ENCODE measurements around the gene ACP3.
"Not testable (repeated sequence)": the region's sequence is repeated elsewhere in the genome, so short reads cannot be mapped to it uniquely, and the experiment has no call there.

ACP3 gene

DNA sequence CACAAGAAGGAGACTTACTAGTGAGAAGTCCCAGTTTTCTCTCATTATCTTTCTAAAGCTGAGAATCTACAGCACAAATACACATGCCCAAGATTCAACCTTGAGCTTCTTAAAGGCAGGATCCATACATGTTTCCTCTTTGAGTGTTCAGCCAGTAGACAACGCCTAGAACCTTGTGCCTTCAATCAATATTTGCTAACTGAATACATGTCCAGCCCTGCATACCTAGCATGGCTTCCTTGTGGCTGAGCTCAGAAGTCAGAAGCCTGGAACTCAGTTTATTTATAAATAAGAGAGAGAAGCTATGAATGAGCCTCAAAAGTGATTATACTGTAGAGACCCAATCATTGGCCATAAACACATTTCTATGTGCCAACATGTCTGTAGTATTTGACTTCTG lies 43.5 kb downstream of the ACP3 start:
- H3K36me3 ChIP-seq (ENCODE audit: insufficient read depth, low read length): no peaks in the 10 kb centered on the region
- no peak overlapping the region for H2AFZ ChIP-seq (ENCODE audit: low read length, unreplicated experiment)
- no peak overlapping the region for H3K4me3 ChIP-seq (ENCODE audit: low read depth, low read length)
- no peaks in the 10 kb centered on the region for H3K4me1 ChIP-seq (ENCODE audit: control insufficient read depth, insufficient read depth, low read length, unreplicated experiment)
- H3K79me2 ChIP-seq (ENCODE audit: control insufficient read depth, insufficient read depth, low read length, unreplicated experiment): no peaks in the 10 kb centered on the region
- peaks cover 6% of the 10 kb centered on the region; the same call in 1 of the 2 replicates for H3K27me3 ChIP-seq (ENCODE audit: insufficient read depth, low read length)
- no peak overlapping the region for H3K27ac ChIP-seq (ENCODE audit: low read depth, low read length)

DNA sequence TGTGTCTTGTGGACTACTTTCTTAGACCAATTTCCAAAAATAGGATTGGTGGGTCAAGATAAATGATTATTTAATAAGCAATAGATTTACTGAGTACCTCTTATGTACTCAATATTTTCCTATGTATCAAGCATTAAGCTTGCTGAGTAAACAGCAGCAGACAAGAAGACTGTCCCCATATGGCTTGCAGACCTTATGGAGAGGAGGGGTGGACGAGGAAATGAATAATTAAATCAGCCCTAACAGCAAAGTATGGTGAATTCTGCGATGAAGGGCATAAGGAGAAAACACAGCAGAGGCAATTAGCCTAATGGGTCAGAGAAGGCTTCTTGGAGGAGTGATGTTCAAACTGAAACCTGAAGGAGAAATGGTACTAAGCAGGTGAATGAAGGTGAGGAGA lies 45.1 kb downstream of the ACP3 start:
- H3K27me3 ChIP-seq (ENCODE audit: insufficient read depth, low read length): peaks cover 13% of the 10 kb centered on the region; the same call in 1 of the 2 replicates
- no peaks in the 10 kb centered on the region for H3K4me1 ChIP-seq (ENCODE audit: control insufficient read depth, insufficient read depth, low read length, unreplicated experiment)
- H3K27ac ChIP-seq (ENCODE audit: low read depth, low read length): no peak overlapping the region
- no peaks in the 10 kb centered on the region for H3K79me2 ChIP-seq (ENCODE audit: control insufficient read depth, insufficient read depth, low read length, unreplicated experiment)
- H3K36me3 ChIP-seq (ENCODE audit: insufficient read depth, low read length): no peaks in the 10 kb centered on the region
- no peak overlapping the region for H2AFZ ChIP-seq (ENCODE audit: low read length, unreplicated experiment)
- H3K4me3 ChIP-seq (ENCODE audit: low read depth, low read length): no peak overlapping the region

DNA sequence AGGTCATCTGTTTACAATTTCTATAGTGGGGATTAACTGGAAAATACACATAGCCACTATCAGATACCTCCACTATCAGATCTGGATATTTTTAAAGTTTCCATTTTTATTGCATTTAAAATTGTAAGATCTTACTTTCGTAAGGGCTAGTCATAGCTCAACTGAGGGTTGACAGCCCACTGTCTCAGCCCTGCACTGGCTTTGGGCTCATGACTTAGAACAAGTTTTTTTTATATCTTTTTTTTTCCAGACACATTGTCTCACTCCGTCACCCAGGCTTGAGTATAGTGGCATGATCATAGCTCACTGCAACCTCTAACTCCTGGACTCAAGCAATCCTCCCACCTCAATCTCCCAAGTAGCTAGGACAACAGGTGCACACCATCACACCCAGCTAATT lies 51.3 kb downstream of the ACP3 start:
- H3K36me3 ChIP-seq (ENCODE audit: insufficient read depth, low read length): no peaks in the 10 kb centered on the region
- H3K27ac ChIP-seq (ENCODE audit: low read depth, low read length): no peak overlapping the region
- H3K4me3 ChIP-seq (ENCODE audit: low read depth, low read length): no peak overlapping the region
- no peak overlapping the region for H2AFZ ChIP-seq (ENCODE audit: low read length, unreplicated experiment)
- H3K79me2 ChIP-seq (ENCODE audit: control insufficient read depth, insufficient read depth, low read length, unreplicated experiment): no peaks in the 10 kb centered on the region
- peaks cover 13% of the 10 kb centered on the region; the same call in 1 of the 2 replicates for H3K27me3 ChIP-seq (ENCODE audit: insufficient read depth, low read length)
- no peaks in the 10 kb centered on the region for H3K4me1 ChIP-seq (ENCODE audit: control insufficient read depth, insufficient read depth, low read length, unreplicated experiment)

DNA sequence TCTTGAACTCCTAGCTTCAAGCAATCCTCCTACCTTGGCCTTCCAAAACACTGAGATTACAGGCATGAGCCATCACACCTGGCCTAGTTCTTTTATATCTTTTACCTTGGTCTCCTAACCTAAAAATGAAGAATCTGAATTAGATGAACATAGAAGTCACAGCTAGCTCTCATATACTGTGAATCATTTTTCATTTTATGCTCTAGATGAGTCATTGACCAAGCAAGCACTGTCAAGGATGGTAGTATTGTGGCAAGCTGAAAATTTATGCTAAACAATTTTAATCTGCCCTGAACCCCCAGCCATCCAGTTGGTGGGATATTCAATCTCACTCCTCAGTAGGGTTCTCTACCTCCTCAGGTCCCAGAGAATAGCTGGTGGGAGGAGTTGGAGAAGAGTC lies 51.8 kb downstream of the ACP3 start:
- no peaks in the 10 kb centered on the region for H3K36me3 ChIP-seq (ENCODE audit: insufficient read depth, low read length)
- peaks cover 13% of the 10 kb centered on the region; the same call in 1 of the 2 replicates for H3K27me3 ChIP-seq (ENCODE audit: insufficient read depth, low read length)
- no peak overlapping the region for H2AFZ ChIP-seq (ENCODE audit: low read length, unreplicated experiment)
- no peaks in the 10 kb centered on the region for H3K4me1 ChIP-seq (ENCODE audit: control insufficient read depth, insufficient read depth, low read length, unreplicated experiment)
- H3K4me3 ChIP-seq (ENCODE audit: low read depth, low read length): no peak overlapping the region
- no peak overlapping the region for H3K27ac ChIP-seq (ENCODE audit: low read depth, low read length)
- H3K79me2 ChIP-seq (ENCODE audit: control insufficient read depth, insufficient read depth, low read length, unreplicated experiment): no peaks in the 10 kb centered on the region

DNA sequence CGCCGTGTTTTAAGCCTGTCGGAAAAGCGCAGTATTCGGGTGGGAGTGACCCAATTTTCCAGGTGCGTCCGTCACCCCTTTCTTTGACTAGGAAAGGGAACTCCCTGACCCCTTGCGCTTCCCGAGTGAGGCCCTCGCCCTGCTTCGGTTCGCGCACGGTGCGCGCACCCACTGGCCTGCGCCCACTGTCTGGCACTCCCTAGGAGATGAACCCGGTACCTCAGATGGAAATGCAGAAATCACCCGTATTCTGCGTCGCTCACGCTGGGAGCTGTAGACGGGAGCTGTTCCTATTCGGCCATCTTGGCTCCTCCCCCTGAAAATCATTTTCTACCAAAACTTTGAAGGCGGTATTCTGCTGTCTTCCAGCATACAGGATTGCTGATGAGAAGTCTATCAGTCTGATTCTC lies 59.7 kb downstream of the ACP3 start:
- not testable (repeated sequence) for H3K79me2 ChIP-seq (ENCODE audit: control insufficient read depth, insufficient read depth, low read length, unreplicated experiment); H3K36me3 ChIP-seq (ENCODE audit: insufficient read depth, low read length); H3K4me1 ChIP-seq (ENCODE audit: control insufficient read depth, insufficient read depth, low read length, unreplicated experiment); H2AFZ ChIP-seq (ENCODE audit: low read length, unreplicated experiment); H3K27ac ChIP-seq (ENCODE audit: low read depth, low read length); H3K4me3 ChIP-seq (ENCODE audit: low read depth, low read length)
- peaks cover 25% of the 10 kb centered on the region for H3K27me3 ChIP-seq (ENCODE audit: insufficient read depth, low read length)

DNA sequence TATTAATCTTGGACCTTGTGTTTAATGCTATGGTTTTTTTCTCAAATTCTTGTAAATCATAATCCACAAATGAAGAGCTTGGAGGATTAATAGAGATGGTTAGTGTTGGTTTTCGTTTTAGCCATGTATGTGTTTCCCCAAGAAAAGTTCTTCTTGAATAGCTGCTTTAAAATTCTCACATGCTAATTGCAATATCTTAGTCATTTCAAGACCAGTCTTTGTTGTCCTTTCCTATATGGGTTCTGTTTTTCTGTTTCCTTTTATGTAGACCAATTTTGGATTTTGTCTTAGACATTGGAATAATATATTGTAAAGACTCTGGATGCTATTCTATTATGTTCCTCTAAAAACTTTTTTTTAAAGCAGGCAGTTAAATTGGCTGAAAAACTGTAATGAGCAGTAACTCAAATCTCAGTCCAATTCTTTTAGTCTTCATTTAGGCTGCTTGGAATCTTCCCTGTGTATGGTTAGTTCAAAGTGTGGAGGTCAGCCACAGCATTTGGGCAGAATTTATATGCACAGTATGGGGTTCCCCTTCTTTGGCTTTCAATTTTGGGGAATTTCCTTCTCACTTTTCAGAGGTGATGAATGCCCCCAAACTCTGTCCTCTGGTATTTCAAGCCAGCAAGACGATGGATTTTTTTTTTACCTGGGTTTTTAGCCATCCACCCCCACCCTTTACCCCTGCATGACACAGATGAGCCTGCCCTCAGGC lies 61.0 kb downstream of the ACP3 start:
- peaks cover 29% of the 10 kb centered on the region for H3K27me3 ChIP-seq (ENCODE audit: insufficient read depth, low read length)
- H3K4me1 ChIP-seq (ENCODE audit: control insufficient read depth, insufficient read depth, low read length, unreplicated experiment): no peaks in the 10 kb centered on the region
- H3K36me3 ChIP-seq (ENCODE audit: insufficient read depth, low read length): no peaks in the 10 kb centered on the region
- H3K4me3 ChIP-seq (ENCODE audit: low read depth, low read length): no peak overlapping the region
- no peak overlapping the region for H2AFZ ChIP-seq (ENCODE audit: low read length, unreplicated experiment)
- H3K79me2 ChIP-seq (ENCODE audit: control insufficient read depth, insufficient read depth, low read length, unreplicated experiment): no peaks in the 10 kb centered on the region
- H3K27ac ChIP-seq (ENCODE audit: low read depth, low read length): no peak overlapping the region

DNA sequence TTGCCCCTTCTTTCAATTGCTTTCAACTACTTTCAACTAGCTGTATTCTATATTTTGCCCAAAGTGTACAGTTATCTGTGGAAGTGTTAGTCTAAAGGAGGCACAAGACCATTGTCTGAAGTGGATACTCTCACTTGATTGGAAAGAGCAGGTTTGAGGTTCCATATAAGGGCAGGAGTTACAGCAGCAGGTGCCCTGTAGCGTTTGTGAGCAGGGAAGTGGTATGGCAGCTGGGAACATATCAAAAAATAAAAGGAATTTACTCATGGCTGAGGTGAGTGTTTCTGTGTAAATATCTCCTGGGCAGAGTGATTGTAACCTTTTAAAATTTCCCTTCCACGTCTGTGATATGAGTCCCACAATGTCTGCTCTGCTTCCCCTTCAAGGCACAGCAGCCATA lies 61.6 kb downstream of the ACP3 start:
- Histone ChIP-seq H3K36me3 (ENCODE audit: insufficient read depth, low read length) (no peaks in the 10 kb centered on the region), H3K4me3 (ENCODE audit: low read depth, low read length) (no peak overlapping the region), H3K27ac (ENCODE audit: low read depth, low read length) (no peak overlapping the region), H2AFZ (ENCODE audit: low read length, unreplicated experiment) (no peak overlapping the region), H3K79me2 (ENCODE audit: control insufficient read depth, insufficient read depth, low read length, unreplicated experiment) (no peaks in the 10 kb centered on the region), H3K27me3 (ENCODE audit: insufficient read depth, low read length) (peaks cover 29% of the 10 kb centered on the region), H3K4me1 (ENCODE audit: control insufficient read depth, insufficient read depth, low read length, unreplicated experiment) (no peaks in the 10 kb centered on the region)

DNA sequence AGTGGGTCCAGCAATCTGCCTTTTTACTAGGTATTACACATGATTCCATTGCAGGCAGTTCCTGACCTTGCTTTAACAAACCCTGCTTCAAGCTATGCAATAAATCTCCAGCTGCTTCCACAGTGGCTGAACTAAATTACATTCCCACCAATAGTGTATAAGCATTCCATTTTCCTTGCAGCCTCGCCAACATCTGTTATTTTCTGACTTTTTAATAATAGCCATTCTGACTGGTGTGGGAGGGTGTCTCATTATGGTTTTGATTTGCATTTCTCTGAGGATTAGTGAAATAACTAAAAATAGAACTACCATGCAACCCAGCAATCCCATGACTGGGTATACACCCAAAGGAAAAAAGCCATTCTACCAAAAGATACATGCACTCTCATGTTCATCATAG lies 63.7 kb downstream of the ACP3 start:
- H3K27ac ChIP-seq (ENCODE audit: low read depth, low read length): no peak overlapping the region

DNA sequence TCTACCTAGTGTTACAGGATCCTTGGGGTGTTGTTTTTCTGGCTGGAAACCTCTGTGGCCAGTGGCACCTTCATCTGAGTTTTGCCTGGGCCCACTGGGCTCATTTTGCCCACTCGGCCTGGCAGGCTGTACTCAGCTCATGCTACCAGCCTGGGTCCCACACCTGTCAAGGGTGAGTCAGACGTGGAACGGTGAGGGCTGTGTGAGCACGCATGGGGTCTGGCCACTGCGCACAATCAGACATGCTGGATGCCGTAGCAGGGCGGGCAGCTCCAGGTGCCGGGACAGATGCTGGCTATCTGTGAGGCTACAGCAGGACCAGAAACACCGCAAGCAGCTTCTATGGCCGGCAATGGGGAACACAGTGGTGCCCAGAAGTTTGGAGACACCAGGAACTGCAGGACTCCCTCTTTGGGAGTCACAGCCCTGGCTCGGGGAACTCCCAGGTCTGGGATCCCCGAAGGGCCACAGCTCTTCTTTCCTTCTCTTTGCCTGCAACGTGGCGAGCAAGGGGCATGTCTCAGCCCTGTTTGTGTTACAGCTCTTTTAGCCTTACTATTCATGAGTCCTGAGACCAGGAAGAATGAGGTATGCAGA lies 64.2 kb downstream of the ACP3 start:
- no peak overlapping the region for H3K4me3 ChIP-seq (ENCODE audit: low read depth, low read length)
- no peaks in the 10 kb centered on the region for H3K4me1 ChIP-seq (ENCODE audit: control insufficient read depth, insufficient read depth, low read length, unreplicated experiment)
- no peaks in the 10 kb centered on the region for H3K79me2 ChIP-seq (ENCODE audit: control insufficient read depth, insufficient read depth, low read length, unreplicated experiment)
- no peak overlapping the region for H2AFZ ChIP-seq (ENCODE audit: low read length, unreplicated experiment)
- H3K27me3 ChIP-seq (ENCODE audit: insufficient read depth, low read length): peaks cover 29% of the 10 kb centered on the region
- no peak overlapping the region for H3K27ac ChIP-seq (ENCODE audit: low read depth, low read length)
- no peaks in the 10 kb centered on the region for H3K36me3 ChIP-seq (ENCODE audit: insufficient read depth, low read length)

More for the DNA sequence above, 63.7 kb downstream of the ACP3 start:
- Histone ChIP-seq H3K4me1 (ENCODE audit: control insufficient read depth, insufficient read depth, low read length, unreplicated experiment) (no peaks in the 10 kb centered on the region), H3K4me3 (ENCODE audit: low read depth, low read length) (no peak overlapping the region), H2AFZ (ENCODE audit: low read length, unreplicated experiment) (no peak overlapping the region), H3K79me2 (ENCODE audit: control insufficient read depth, insufficient read depth, low read length, unreplicated experiment) (no peaks in the 10 kb centered on the region), H3K27me3 (ENCODE audit: insufficient read depth, low read length) (peaks cover 29% of the 10 kb centered on the region), H3K36me3 (ENCODE audit: insufficient read depth, low read length) (no peaks in the 10 kb centered on the region)

DNA sequence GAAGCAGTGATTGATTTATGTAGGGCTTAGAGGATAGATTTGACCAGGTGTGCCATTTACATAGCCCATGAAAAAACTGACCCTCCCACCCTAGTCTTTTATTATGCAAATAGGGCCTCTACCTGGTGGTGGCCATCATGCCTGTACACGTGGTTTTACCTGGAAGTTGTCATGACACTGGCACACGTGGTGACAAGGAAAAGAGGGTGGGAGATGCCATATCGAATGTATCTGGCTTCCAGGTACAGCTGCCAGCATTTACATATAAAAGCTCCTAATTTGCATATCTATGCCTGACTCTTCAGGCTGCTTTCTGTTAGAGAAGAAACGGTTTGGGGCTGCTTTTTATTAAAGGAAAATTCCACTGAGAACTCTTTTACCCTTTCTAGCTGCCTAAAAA lies 65.1 kb downstream of the ACP3 start:
- peaks cover 29% of the 10 kb centered on the region for H3K27me3 ChIP-seq (ENCODE audit: insufficient read depth, low read length)
- no peak overlapping the region for H2AFZ ChIP-seq (ENCODE audit: low read length, unreplicated experiment)
- H3K4me3 ChIP-seq (ENCODE audit: low read depth, low read length): no peak overlapping the region
- H3K79me2 ChIP-seq (ENCODE audit: control insufficient read depth, insufficient read depth, low read length, unreplicated experiment): no peaks in the 10 kb centered on the region
- no peaks in the 10 kb centered on the region for H3K4me1 ChIP-seq (ENCODE audit: control insufficient read depth, insufficient read depth, low read length, unreplicated experiment)
- no peaks in the 10 kb centered on the region for H3K36me3 ChIP-seq (ENCODE audit: insufficient read depth, low read length)
- H3K27ac ChIP-seq (ENCODE audit: low read depth, low read length): no peak overlapping the region

DNA sequence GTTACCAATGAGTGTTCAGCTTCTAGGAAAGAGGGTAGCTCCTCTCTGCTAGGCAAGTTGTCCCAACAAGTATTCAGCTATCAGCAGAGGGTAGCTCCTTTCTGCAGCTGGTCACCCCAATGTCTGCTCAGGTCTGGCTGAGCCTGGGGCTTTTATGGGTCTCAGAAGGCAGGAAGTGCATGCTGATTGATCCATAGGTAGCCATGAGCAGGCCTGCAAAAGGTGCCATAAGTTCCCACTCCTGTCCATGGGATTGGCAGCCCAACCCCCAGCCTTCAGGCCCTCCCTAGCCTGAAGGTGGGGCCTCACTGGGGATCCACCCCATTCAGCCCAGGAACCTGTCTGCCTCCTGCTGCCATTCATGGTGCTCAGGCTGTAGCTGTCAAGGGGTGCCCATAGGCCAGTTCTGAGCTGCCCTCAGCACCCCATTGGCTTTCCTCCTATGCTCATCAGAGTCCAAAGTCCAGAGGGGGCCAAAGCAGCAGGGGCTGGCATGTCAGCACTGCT lies 65.5 kb downstream of the ACP3 start:
- no peak overlapping the region for H2AFZ ChIP-seq (ENCODE audit: low read length, unreplicated experiment)
- H3K27ac ChIP-seq (ENCODE audit: low read depth, low read length): no peak overlapping the region
- H3K79me2 ChIP-seq (ENCODE audit: control insufficient read depth, insufficient read depth, low read length, unreplicated experiment): no peaks in the 10 kb centered on the region
- H3K4me1 ChIP-seq (ENCODE audit: control insufficient read depth, insufficient read depth, low read length, unreplicated experiment): no peaks in the 10 kb centered on the region
- no peaks in the 10 kb centered on the region for H3K36me3 ChIP-seq (ENCODE audit: insufficient read depth, low read length)
- no peak overlapping the region for H3K4me3 ChIP-seq (ENCODE audit: low read depth, low read length)
- peaks cover 29% of the 10 kb centered on the region for H3K27me3 ChIP-seq (ENCODE audit: insufficient read depth, low read length)

All from ACC112 (cell line).